Measurements from ENCODE around the gene LRP6.

DNA sequence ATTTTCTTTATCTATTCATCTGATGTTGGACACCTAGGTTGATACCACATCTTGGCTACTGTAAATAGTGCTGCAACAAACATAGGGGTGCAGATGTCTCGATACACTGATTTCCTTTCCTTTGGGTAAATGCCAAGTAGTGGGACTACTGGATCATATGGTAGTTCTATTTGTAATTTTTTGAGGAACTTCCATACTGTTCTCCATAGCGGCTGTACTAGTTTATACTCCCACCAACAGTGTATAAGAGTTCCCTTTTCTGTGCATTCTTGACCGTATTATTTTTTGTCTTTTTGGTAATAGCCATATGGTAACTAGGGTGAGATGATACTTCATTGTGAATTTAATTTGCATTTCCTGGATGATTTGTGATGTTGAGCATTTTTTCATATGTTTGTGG lies 71.8 kb downstream of the LRP6 start:
- TF ChIP-seq ELF4 (IDR thresholded peaks at IDR 0.05) (no peak), SP1 (IDR thresholded peaks at IDR 0.05) (no peak), LEF1 (IDR thresholded peaks at IDR 0.05; ENCODE audit: borderline replicate concordance) (no peak), FOXA1 (IDR thresholded peaks at IDR 0.05) (no peak), NFRKB (IDR thresholded peaks at IDR 0.05) (no peak), BHLHE40 (IDR thresholded peaks at IDR 0.05; ENCODE audit: borderline replicate concordance) (no peak), FOXM1 (IDR thresholded peaks at IDR 0.05; ENCODE audit: borderline replicate concordance) (no peak), CTBP1 (IDR thresholded peaks at IDR 0.05; ENCODE audit: borderline replicate concordance) (no peak), TARDBP (IDR thresholded peaks at IDR 0.05) (no peak), FOXK2 (IDR thresholded peaks at IDR 0.05) (no peak), ARNT (IDR thresholded peaks at IDR 0.05) (no peak), SUZ12 (IDR thresholded peaks at IDR 0.05) (no peak), HDGF (IDR thresholded peaks at IDR 0.05; ENCODE audit: borderline replicate concordance) (no peak), L3MBTL2 (conservative IDR thresholded peaks at IDR 0.05) (no peak)

Data from HEK293T (cell line).